Activated naive CD8-positive, alpha-beta T cell treated with anti-CD3 and anti-CD28 coated beads, Interleukin-2, amount 10 ng/mL, durations not matched to agents 7 days and 5 days (primary cell): ENCODE results near the gene DIS3. TPM values are rescaled to one million over a fixed set of nuclear protein-coding genes. Genes with fewer than 3 reads are reported as not detected.
"Not testable (repeated sequence)": the region's sequence is repeated elsewhere in the genome, so short reads cannot be mapped to it uniquely, and the experiment has no call there.

Experiments used
- ATAC-seq: fragments of 150-1000 bp; cut with Tn5 transposase; one replicate; pipeline ENCODE4 v1.10.0; 2021; ENCODE audit warnings: low read depth, moderate library complexity
- POLR2A ChIA-PET: fragments of 350-600 bp; sonication (Branson Sonifier 250); formaldehyde crosslinking; loops from one replicate; lab custom pipeline; 2021; ENCODE audit warnings: antibody characterized with exemption; lab: Charles Lee
- DNase-seq: peaks from one replicate; pipeline ENCODE4 v3.0.0; 2021
- H3K27ac Mint-ChIP-seq: one replicate; pipeline ENCODE4 v1.8.0; 2022; ENCODE audit warnings: mild to moderate bottlenecking, mixed read lengths
- H3K27me3 Mint-ChIP-seq: one replicate; pipeline ENCODE4 v1.8.0; 2022; ENCODE audit warnings: mild to moderate bottlenecking, moderate library complexity, mixed read lengths
- H3K36me3 Mint-ChIP-seq: one replicate; pipeline ENCODE4 v1.8.0; 2021; ENCODE audit warnings: mild to moderate bottlenecking, mixed read lengths
- H3K4me1 Mint-ChIP-seq: one replicate; pipeline ENCODE4 v1.8.0; 2021; ENCODE audit warnings: mixed read lengths
- H3K4me3 Mint-ChIP-seq: one replicate; pipeline ENCODE4 v1.8.0; 2022; ENCODE audit warnings: mild to moderate bottlenecking, moderate library complexity, mixed read lengths
- H3K9me3 Mint-ChIP-seq: one replicate; pipeline ENCODE4 v1.8.0; 2021; ENCODE audit warnings: mixed read lengths
- total RNA-seq, 2 experiments: library from RNA; stranded (reverse); gene quantifications; one replicate each; pipeline ENCODE4 v1.2.3, GENCODE V29; 2021

Gene DIS3
- total RNA-seq, 2 experiments from 2014 or later: 33.0 to 33.8 TPM

DNA sequence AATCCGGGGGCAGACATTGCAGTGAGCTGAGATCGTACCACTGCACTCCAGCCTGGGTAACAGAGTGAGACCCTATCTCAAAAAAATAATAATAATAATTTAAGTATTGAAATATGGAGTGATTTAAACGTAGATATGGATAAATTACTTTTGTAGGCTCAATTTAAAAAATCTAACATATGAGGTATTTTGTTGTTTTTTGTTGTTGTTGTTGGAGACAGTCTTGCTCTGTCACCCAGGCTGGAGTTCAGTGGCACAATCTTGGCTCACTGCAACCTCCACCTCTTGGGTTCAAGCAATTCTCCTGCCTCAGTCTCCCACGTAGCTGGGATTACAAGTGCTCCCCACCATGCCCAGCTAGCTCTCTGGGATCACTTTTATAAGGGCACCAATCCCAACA is 3.0 kb upstream of the DIS3 start:
- DNase-seq, H3K4me3 Mint-ChIP-seq, POLR2A ChIA-PET, H3K9me3 Mint-ChIP-seq, H3K27ac Mint-ChIP-seq, H3K27me3 Mint-ChIP-seq, ATAC-seq: not testable (repeated sequence)
- peaks cover 28% of the 10 kb centered on the region for H3K36me3 Mint-ChIP-seq
- peaks cover 29% of the 10 kb centered on the region for H3K4me1 Mint-ChIP-seq

DNA sequence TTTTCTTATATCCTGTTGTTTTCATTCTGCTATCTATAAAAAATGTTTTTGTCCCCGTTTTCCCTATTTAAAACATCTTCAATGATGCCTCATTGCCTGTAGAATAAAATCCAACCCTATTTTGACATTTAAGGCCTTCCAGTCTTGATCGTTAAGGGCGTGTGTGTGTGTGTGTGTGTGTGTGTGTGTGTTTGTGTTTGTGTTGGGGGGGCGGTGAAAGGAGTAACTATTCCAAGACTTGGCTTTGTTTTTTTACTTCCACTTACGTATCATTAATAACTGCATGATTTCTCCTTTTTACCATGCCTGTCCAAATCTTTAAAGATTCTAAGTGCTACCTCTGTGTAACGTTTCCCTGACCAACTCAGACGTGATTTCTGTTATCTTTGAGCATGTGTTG is 1.0 kb upstream of the DIS3 start:
- Mint-ChIP-seq H3K27me3 (no peaks in the 10 kb centered on the region), H3K4me3 (peak overlapping the region; percentile 100), H3K27ac (peak overlapping the region; percentile 100), H3K4me1 (peaks cover 31% of the 10 kb centered on the region), H3K36me3 (peaks cover 20% of the 10 kb centered on the region), H3K9me3 (no peaks in the 10 kb centered on the region)
- POLR2A ChIA-PET: no interaction called here
- DNase-seq: no peak
- no peak for ATAC-seq

DNA sequence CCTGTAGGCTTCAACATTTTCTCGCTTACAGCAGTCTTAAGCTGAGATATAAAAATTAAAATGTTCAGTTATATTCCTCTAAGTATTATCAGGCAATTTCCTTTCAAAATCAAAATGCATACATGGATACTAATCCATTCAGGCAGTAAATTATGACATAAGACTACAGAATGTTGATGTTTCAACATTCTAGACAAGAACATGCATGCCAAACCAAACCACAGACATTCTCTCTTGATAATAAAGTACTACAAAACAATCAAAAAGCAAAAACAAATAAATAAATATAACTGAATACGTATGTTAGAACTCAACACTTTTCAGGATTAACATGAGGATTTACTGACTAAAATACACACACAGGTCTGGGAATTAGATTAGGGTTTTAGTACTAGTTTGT is 7.7 kb downstream of the DIS3 start:
- H3K27me3 Mint-ChIP-seq: no peaks in the 10 kb centered on the region
- H3K9me3 Mint-ChIP-seq: no peaks in the 10 kb centered on the region
- H3K4me1 Mint-ChIP-seq: peaks cover 9% of the 10 kb centered on the region
- POLR2A ChIA-PET: no interaction called here
- no peak overlapping the region for H3K4me3 Mint-ChIP-seq
- no peak overlapping the region for H3K27ac Mint-ChIP-seq
- no peak for DNase-seq
- peaks cover 20% of the 10 kb centered on the region for H3K36me3 Mint-ChIP-seq
- ATAC-seq: no peak

DNA sequence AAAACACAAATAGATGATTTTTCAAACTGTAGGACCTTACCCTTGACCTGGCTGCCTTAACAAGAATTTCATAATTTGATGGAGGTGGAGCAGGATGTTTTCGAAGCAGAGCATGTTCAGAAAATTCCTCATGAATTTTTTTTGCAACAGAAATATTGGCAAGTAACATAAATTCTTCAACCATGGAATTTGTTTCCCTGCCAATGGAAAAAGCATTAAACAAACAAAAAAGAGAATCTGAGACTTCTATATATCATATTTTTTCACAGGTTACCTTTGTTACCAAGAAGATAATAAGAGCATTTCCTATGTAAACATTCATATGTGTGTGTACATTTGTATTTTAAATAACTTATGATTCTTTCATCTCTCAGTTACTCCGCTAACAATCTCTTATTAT is 18.3 kb downstream of the DIS3 start:
- Mint-ChIP-seq H3K27me3 (no peaks in the 10 kb centered on the region), H3K36me3 (peaks cover 23% of the 10 kb centered on the region), H3K27ac (no peak overlapping the region), H3K4me1 (no peaks in the 10 kb centered on the region), H3K4me3 (no peak overlapping the region), H3K9me3 (no peaks in the 10 kb centered on the region)
- ATAC-seq: no peak
- no peak for DNase-seq
- POLR2A ChIA-PET: no interaction called here

DNA sequence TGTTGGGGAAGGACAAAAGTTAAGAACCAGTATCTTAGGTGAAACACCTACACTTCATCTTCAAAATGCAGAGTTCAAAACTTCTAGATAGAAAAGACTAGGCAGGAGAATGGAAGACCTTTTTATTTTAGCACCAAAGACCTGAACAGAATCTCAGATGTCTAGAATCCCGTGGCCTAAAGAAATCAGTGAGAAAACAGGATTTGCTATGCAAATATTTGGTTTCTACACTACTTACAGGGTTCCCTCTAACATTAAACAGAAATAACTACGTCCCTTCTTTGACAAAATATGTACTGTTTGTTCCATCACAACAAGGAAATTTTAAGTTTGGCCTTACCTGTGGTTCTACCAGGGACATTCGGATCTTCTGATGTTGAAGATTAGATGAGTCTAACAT is 21.5 kb downstream of the DIS3 start:
- no peak for ATAC-seq
- no peak overlapping the region for H3K27ac Mint-ChIP-seq
- no peaks in the 10 kb centered on the region for H3K9me3 Mint-ChIP-seq
- peaks cover 23% of the 10 kb centered on the region for H3K36me3 Mint-ChIP-seq
- no peak overlapping the region for H3K4me3 Mint-ChIP-seq
- DNase-seq: no peak
- H3K4me1 Mint-ChIP-seq: no peaks in the 10 kb centered on the region
- POLR2A ChIA-PET: no interaction called here
- H3K27me3 Mint-ChIP-seq: no peaks in the 10 kb centered on the region

DNA sequence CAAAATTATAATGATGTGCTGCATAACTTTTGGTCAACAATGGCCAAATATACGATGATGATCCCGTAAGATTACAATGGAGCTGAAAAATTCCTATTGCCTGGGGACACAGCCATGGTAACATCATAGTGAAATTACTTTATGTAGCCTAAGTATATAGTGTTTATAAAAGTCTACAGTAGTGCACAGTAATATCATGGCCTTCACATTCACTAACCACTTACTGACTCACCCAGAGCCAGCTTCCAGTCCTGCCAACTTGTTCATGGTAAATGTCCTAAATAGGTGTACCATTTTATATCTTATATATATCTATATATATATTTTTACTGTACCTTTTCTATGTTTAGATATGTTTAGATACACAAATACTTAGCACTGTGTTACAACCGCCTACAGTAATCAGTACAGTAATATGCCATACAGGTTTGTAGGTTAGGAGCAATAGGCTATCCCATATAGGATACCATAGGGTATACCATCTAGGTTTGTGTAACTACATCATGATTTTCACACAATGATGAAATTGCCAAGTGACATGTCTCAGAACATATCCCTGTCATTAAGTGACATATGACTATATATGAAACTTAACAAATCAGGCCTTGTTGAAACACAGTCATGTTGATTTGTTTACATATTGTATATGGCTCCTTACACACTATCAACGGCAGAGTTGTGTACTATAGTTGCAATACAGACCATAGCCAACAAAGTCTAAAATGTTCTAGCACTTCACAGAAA is 23.7 kb downstream of the DIS3 start:
- Mint-ChIP-seq H3K36me3 (peaks cover 23% of the 10 kb centered on the region), H3K9me3 (no peaks in the 10 kb centered on the region), H3K27me3 (no peaks in the 10 kb centered on the region), H3K4me1 (no peaks in the 10 kb centered on the region), H3K4me3 (no peak overlapping the region), H3K27ac (no peak overlapping the region)
- ATAC-seq: no peak
- no peak for DNase-seq
- POLR2A ChIA-PET: no interaction called here

DNA sequence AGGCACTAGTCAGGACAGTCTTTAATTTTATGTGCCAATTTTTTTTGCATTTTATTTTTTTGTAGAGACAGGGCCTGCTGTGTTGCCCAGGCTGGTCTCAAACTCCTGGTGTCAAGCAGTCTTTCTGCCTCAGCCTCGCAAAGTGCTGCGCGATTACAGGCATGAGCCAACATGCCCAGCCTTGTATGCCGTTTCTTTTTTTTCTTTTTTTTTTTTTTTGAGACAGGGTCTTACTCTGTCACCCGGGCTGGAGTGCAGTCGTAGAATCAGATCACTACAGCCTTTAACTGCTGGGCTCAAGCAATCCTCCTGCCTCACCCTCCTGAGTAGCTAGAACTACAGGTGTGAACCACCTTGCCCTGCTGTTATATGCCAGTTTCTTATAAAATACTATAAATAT is 27.6 kb downstream of the DIS3 start:
- no peak for DNase-seq
- POLR2A ChIA-PET: no interaction called here
- Mint-ChIP-seq H3K4me3 (no peak overlapping the region), H3K27me3 (no peaks in the 10 kb centered on the region), H3K4me1 (peaks cover 2% of the 10 kb centered on the region), H3K9me3 (no peaks in the 10 kb centered on the region), H3K36me3 (peaks cover 42% of the 10 kb centered on the region), H3K27ac (no peak overlapping the region)
- ATAC-seq: no peak

DNA sequence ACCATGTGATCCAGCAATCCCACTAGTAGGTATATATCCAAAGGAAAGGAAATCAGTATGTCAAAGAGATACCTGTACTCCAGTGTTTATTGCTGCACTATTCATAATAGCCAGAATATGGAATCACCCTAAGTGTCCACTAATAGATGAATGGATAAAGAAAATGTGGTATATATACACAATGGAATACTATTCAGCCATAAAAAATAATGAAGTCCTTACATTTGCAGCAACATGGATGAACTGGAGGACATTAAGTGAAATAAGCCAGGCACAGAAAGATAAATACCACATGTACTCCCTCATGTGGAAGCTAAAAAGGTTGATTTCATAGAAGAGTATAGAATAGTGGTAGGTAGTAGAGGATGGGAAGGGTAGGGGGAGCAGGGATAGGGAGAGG is 30.5 kb downstream of the DIS3 start:
- no peak for ATAC-seq
- no peaks in the 10 kb centered on the region for H3K27me3 Mint-ChIP-seq
- H3K27ac Mint-ChIP-seq: no peak overlapping the region
- H3K4me3 Mint-ChIP-seq: no peak overlapping the region
- H3K4me1 Mint-ChIP-seq: peaks cover 3% of the 10 kb centered on the region
- H3K9me3 Mint-ChIP-seq: no peaks in the 10 kb centered on the region
- no peak for DNase-seq
- POLR2A ChIA-PET: interaction anchor here (1.5 kb wide), 1 partner anchor 23 kb away, joined by 3 read pairs; the partner anchor contains the start of genes BORA and MZT1
- H3K36me3 Mint-ChIP-seq: peaks cover 50% of the 10 kb centered on the region

DNA sequence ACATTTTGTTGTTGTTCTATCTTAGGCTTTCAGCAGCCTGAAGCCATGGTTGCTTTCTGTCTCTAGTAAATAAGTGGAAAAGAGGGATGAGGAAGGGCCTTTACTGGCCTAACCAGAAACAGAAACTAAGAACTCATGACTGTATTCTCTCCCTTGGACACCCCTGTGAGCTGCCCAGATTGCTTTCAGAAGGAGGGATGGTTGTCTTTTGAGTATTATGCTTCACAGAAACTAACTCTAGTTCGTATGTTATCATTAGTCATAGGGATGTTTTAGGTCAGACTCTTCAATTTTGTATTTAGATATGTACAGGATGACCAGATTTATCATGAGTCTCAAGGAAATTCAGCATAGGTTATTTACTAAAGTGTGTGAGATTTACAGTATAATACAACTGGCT is 36.4 kb downstream of the DIS3 start:
- no peak for DNase-seq
- Mint-ChIP-seq H3K27me3 (no peaks in the 10 kb centered on the region), H3K4me1 (peaks cover 4% of the 10 kb centered on the region), H3K36me3 (peaks cover 44% of the 10 kb centered on the region), H3K27ac (no peak overlapping the region), H3K4me3 (no peak overlapping the region), H3K9me3 (no peaks in the 10 kb centered on the region)
- POLR2A ChIA-PET: no interaction called here
- ATAC-seq: no peak

DNA sequence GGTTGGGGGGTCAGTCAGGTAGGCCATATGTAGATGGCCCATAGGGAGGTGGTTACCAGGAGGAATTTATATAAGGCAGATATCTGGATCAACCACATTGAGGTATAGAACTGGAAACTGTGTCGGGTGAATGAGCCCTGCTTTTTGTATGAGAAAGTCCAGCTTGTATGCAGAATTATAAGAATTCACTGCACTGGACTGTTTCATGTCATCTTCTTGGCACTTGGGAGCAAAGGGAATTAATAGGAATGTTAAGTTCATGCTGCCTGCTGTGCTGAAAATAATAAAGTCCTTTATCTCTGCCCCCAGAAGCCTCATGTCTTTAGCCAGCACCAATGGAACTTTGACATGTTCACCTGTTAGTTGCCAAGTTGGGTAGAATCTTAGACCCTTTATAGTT is 41.7 kb downstream of the DIS3 start:
- no peaks in the 10 kb centered on the region for H3K9me3 Mint-ChIP-seq
- DNase-seq (no peak), ATAC-seq (no peak)
- H3K27me3 Mint-ChIP-seq: no peaks in the 10 kb centered on the region
- H3K4me1 Mint-ChIP-seq: peaks cover 13% of the 10 kb centered on the region
- no peak overlapping the region for H3K4me3 Mint-ChIP-seq
- POLR2A ChIA-PET: no interaction called here
- H3K36me3 Mint-ChIP-seq: peaks cover 48% of the 10 kb centered on the region
- no peak overlapping the region for H3K27ac Mint-ChIP-seq

DNA sequence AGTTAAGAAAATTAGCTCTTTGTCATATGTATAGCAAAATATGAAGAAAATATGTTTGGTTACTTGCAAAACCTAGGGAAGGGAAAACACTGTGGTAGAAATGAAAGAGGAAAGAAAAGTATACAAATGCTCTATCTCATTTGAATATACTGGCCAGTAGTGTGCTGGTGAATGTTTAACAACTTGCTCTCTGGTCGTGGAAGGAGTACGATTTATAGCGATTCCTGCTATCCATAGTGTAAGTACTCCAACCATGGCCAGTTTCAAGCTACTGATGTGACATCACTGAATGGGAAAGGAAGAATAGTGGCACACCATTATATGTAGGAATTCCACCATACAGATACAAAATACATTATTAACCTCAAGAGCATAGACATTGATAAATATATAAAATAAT is 44.7 kb downstream of the DIS3 start:
- Mint-ChIP-seq H3K36me3 (peaks cover 50% of the 10 kb centered on the region), H3K4me3 (no peak overlapping the region), H3K9me3 (no peaks in the 10 kb centered on the region), H3K27ac (no peak overlapping the region), H3K4me1 (peaks cover 22% of the 10 kb centered on the region), H3K27me3 (no peaks in the 10 kb centered on the region)
- POLR2A ChIA-PET: no interaction called here
- ATAC-seq (no peak), DNase-seq (no peak)

DNA sequence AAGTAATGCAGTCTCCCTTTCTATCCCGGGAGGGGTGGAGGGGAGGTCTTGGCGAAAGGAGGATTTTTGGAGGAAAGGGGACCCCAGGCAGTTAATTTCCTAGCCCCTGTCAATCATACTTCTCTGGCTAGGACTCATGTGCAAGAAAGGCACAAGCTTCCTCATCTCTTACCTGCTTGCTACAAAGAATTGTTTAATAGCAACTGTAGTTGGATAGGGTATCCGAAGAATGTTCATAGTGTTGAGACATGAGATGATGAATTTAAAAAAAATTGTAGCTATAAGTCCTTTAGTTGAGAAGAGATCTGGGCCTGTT is 53.5 kb downstream of the DIS3 start:
- POLR2A ChIA-PET: interaction anchor here (0.5 to 1.5 kb wide), 4 partner anchors 16 to 53 kb away, joined by 3 to 6 read pairs (median 4); partner anchors contain the start of gene DIS3
- ATAC-seq: no peak
- Mint-ChIP-seq H3K27me3 (no peaks in the 10 kb centered on the region), H3K4me1 (peaks cover 47% of the 10 kb centered on the region), H3K9me3 (no peaks in the 10 kb centered on the region), H3K27ac (peak overlapping the region; percentile 95), H3K36me3 (peaks cover 40% of the 10 kb centered on the region), H3K4me3 (peak overlapping the region; percentile 98)
- DNase-seq: no peak

DNA sequence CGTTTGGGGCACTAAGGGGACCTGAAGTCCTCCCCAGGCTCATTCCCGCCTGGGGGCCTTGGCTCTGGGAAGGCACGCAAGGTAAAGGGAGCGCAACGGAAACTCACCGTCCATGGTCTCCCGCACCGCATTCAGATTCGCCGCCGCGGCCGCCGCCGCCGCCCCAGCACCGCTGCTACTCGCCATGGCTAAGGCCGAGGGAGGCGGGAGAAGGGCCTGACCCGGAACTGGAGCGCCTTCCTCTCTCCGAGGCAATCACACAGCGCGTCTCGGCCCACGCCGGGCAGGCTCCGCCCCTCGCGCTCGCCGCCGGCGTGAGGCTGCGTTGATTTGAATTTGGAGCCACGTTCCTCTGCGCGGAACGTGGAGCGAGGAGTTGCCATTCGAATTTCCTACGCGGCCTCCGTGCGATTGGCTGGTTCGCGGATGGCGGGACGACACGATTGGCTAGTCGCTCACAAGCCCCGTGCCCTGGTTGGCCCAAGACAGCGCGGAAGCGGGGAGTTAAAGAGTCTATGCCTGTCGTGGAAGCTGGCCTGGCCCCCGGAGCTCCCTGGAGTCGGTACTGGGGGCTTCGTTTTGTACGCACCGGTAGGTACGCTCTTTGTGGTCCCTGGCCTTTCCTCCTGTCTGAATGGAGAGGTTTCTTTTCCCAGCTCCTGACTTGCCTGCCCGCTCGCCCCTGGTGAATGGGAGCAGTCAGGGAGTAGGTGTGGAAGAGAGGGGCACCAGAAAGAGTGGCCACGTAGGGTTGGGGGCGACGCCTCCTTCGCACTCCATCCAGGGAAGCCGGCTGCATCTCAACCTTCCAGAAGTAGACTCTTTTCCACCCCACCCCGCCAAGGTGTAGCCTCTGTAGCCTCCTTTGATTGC is 54.0 kb downstream of the DIS3 start, which contains the start of the genes BORA and MZT1:
Gene BORA, plus strand, starts transcription at position 507 of the 873 bp plus-strand sequence. CDS start 1,018 bp downstream, outside the sequence.
Gene MZT1, minus strand, starts transcription at position 213 of the 873 bp plus-strand sequence. Its CDS starts 27 bp downstream, at position 186.
- DNase-seq: peak; percentile 94

More for the DNA sequence above, 54.0 kb downstream of the DIS3 start, which contains the start of the genes BORA and MZT1:
- peak; percentile 95 for ATAC-seq
- Mint-ChIP-seq H3K36me3 (peaks cover 43% of the 10 kb centered on the region), H3K27me3 (no peaks in the 10 kb centered on the region), H3K4me1 (peaks cover 48% of the 10 kb centered on the region), H3K9me3 (no peaks in the 10 kb centered on the region), H3K4me3 (peak within 1 kb of the TSS; percentile 98), H3K27ac (peak within 1 kb of the TSS; percentile 95)
- POLR2A ChIA-PET: interaction anchor here (0.5 to 1.5 kb wide), 4 partner anchors 16 to 54 kb away, joined by 3 to 6 read pairs (median 4); partner anchors contain the start of gene DIS3
